ENCODE data around the gene TSR3.
"Not testable (repeated sequence)": the region's sequence is repeated elsewhere in the genome, so short reads cannot be mapped to it uniquely, and the experiment has no call there.

Gene TSR3

DNA sequence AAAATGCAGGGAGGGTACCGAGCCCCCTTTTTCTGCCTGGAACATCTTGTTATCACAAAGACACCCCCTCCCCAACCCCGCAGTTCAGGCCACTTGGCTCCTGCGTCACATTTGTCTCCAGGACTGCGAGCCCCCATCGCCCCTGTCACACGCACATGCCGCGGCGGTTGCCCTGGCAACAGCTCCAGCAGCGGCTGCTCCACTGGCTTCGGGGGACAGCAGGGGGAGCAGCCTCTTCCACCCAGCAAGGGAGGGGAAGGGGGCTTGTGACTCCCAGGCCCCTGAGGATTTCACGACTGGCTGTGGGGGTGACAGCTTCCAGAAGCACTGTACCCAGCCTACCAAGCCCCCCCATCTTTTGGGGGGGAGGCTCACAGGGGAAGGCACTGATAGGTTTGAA lies 15.7 kb downstream of the TSR3 start:
- DNase-seq: no peak

DNA sequence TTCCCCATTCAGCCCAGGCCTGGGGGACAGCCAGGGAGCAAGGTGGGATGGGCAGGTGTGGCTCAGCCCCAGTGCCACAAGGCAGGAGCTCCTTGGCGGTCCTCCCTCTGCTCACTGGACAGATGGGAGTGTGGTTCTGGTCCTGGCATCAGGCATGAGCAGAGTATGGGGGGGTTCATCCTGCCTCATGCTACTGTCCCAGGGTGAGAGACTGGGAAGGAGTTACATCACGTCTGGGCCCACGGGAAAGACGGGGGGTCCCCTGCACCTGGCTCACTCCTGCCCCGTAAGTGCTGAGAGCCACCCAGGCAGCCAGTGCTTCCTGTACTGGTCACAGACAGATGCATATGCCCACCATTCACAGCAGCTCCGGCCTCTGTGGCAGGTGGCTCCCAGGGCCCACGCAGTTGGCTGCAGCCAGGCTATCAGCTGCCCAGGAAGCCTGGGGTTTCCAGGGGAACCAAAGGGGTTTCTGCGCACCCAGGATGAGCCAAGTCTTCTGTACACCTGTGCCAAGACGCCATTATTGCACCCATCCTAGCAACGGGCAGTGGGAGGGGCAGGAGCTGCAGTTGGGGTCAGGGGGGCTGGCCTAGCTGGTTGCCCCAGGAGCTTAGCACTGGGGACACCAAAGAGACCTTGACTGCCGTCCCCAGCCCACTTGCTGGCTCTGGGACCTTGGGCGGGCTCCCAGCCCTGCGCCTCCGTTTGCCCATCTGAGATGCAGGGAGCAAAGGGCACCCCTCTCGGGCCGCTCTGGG lies 16.3 kb downstream of the TSR3 start:
- DNase-seq: no peak

DNA sequence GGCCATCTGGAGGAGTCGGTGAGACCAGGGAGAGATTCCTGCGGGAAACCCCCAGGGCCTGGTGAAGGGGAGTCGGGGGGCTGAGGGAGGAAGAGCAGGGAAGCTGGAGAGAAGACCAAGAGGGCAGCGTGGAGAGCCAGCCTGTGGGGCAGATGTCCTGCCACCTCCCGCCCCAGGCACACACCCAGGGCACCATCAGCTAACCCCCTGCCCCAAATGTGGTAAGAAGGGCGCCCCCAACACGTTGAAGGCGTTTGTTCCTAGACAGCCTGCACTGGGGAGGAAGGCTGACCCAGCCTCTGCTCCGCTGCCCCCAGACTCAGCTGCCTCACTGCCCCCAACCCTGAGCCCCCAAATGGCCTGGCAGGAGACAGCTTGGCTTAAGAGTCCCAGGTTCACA lies 16.9 kb downstream of the TSR3 start:
- DNase-seq: no peak

DNA sequence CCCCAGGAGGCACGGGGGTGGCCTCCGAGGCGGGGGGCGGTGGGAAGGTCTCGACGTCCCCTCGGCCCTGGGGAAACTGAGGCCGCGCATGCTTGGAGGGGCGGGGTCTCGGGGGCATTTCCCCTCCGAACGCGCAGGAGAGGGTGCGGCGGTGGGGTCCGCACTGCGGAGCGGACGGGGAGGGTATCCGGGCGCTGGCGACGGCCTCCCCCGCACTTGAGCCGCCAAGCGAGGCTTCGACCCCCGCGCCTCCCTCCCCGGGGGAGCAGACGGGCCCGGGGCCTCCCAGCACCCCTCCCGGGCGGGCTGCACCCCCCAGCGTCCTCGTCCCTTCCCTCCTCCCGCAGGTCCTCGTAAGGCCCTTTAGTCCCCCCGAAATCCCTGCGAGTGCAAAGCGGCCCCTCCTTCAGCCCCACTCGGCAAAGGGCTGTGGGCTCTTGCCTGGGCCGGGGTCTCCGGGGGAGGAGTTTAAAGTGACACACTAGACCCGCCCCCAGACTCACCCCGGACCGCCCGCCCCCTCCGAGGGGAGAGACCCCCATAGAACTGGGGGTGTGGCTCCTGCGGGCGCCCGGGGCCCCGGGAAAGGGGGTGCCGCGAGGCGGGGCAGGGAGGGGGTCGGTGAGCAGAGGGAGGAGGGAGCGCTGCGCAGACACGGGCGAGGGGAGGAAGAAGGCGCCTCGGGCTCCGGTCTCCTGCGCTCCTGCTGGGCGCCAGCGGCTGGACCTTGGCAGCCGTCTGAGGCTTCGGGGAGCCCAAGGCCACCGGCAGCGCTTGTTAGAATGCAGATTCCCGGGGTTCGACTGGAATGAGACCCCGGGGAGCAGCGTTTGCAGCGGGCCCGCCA lies 17.6 kb downstream of the TSR3 start:
- DNase-seq: no peak

DNA sequence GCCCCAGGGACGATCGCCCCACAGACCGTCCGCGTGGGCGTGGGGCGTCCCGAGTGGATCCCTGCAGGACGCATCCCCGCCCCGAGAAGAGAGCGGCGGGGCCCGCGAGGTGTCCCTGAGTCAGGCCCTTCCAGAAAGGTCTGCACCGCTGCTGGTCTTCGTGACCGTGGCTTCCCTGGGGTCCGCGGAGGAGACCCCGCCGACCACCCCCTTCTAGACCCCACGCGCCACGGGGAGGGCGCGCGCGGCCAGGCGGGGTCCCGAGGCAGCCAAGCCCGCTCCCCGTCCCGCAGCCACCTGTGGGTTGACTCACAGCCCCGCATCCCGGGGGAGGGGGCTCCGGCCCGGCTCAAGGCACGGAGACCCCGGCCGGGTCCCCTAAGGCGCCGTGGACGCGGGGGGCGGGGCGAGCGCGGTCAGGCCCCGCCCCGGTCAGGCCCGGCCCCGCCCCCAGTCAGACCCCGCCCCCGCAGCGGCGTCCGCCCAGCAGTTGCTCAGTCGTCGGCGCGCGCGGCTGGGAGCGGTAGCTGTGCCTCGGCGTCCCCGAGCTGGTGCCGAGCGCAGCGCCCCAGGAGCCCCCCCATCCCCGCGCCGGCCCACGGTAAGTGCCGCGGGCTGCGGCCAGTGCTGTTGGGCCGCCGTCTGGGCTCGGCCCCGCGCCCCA lies 18.4 kb downstream of the TSR3 start, which contains the start of gene BAIAP3:
Gene BAIAP3, plus strand, starts transcription at position 497 of the 664 bp plus-strand sequence. CDS start 4,905 bp downstream, outside the sequence.
- peak; percentile 51 for DNase-seq

DNA sequence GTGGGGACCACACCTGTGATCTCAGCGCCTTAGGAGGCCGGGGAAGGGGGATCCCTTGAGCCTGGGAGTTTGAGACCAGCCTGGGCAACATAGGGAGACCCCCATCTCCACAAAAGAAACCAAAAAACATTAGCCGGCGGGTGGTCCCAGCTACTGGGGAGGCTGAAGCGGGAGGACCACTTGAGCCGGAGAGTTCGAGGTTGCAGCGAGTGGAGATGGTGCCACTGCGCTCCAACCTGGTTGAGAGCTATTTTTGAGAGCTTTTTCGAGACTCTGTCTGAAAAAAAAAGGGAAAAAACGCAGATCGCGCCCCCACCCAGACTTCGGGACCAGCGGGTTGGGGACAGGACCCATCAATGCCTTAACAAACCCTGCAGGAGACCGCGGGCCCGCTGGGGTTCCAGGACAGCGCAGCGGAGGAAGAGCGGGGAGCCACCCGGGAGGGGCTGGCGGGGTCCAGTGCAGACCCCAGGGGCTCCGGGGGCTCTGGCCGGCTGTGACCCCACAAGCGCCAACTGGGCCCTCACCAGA lies 19.0 kb downstream of the TSR3 start:
- DNase-seq: no peak

DNA sequence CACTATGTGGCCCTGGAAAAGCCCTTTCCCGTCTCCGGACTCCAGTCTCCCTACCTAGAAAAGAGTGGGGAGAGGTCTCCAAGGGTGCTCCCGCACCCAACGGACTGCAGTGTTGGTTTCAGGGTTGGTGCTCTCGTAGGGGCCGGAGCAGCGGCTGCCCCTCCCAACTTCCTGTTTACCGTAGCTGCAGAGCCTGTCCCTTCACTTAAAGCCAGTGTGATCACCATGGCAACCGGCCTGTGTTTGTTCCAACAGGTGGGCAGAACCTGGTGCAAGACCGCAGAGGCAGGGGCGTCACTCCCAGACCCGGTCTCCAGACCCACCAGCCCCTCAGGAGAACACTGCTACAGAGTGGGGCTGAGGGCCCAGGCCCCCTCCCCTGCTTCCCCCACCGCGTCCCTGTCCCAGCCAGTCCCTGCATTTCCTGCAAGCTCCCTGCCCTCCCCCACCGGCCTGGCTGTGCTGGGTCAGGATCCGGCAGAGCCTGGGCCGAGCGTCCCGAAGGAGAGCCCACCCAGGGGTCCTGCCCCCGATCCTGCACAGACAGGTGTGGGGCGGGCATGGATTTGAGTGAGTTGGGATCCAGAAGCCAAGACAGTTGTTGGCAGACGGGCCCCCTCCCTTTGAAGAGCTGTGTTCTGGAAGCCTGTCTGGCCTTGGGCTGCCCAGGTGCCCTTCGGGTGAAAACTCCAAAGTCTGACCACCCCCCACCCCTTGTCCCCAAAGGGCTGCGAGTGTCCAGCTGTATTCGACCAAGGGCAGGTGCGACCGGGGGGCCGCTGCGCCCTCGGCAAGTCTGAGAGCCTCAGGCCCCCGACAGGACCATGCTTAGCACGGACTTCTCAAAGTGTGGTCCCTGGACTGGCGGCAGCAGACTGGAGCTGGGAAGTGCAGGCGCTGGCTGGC lies 19.7 kb downstream of the TSR3 start:
- DNase-seq: peak; percentile 74

DNA sequence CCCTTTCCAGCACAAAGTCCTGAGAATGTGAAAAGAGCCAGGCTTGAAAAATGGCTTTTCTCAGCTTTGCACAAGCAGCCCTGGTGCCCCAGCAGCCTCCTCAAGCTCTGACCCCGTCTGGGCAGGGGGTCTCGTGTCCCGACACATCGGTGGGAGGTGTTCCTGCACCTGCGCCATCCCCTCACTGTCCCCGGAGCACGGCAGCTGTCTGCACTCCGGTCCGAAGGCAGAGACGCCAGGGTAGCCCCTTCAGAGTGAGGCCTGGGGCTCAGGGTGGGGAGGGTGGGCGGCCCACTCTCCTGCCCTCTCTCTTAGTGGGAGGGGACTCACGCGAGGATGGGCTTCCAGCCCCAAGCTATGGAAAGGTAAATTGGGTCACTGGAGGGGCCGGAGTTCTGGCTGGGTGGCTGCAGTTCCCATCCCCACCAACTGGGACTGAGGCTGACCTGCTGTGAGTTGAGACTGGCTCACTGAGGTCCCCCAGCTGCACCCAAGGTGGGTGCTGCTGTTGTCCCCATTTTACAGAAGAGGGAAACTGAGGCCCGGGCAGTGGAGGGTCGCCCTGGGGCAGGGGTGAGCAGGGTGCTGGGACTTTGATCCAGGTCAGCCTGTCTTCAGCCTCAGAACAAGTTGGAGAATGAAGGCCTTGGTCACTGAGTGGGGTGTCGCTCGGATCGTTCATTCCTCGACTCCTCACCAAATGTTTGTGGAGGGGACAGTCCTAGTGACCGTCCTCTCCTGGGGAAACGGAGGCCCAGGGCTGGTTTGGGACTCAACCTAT lies 20.6 kb downstream of the TSR3 start:
- DNase-seq: no peak

DNA sequence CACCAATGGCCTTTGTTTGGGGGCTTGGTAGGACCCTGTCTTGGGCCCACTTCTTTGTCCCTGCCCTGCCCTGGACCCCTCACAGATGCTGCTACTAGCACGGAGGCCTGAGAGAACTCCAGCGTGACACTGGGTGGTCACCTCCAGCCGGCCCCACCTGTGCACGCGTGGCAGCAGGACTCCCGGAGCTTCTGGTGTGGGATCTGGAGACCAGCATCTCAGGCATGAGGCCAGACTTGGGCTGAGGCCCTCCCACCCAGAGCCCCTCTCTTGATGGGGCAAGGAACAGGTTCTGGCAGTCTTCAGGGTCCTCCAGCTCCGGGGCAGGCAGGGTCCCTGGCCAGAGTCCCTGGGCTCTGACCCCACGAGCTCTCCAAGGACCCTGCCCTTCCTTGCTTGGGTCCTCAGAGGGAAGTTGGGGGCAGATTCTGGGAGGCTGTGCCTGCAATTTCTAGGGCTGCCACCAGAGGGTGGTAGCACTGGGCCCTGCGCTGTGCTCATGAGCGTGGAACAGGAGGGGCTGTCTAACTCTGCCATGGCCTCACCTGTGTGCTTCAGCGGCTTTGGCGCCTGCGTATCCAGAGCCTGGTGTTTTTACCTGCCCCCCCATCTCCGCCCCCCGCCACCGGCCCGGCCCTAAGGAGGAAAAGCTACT lies 21.3 kb downstream of the TSR3 start:
- DNase-seq: no peak

DNA sequence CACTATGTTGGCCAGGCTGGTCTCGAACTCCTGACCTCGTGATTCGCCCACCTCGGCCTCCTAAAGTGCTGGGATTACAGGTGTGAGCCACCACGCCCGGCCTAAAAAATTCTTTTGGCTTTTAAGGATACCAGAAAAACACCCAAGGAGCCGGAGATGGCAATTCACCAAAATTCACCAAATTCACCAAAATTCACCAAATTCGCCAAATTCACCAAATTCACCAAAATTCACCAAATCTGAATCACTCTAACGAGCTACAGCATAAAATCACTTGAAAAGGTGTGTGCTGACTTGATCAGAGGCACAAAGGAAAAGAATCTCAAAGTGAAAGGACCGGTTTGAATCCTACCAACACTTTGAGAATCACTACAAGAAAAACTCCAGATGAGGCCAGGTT lies 22.7 kb downstream of the TSR3 start:
- not testable (repeated sequence) for DNase-seq

DNA sequence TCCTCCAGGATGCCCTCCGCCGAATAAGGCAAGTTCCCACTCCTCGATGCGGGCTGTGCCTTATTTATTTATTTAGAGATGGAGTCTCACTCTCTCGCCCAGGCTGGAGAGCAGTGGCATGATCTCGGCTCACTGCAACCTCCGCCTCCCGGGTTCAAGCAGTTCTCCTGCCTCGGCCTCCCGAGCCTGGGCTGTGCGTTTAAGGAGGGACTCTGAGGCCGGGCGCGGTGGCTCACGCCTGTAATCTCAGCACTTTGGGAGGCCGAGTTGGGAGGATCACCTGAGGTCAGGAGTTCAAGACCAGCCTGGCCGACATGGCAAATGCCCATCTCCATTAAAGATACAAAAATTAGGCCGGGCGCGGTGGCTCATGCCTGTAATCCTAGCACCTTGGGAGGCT lies 23.5 kb downstream of the TSR3 start:
- DNase-seq: not testable (repeated sequence)

DNA sequence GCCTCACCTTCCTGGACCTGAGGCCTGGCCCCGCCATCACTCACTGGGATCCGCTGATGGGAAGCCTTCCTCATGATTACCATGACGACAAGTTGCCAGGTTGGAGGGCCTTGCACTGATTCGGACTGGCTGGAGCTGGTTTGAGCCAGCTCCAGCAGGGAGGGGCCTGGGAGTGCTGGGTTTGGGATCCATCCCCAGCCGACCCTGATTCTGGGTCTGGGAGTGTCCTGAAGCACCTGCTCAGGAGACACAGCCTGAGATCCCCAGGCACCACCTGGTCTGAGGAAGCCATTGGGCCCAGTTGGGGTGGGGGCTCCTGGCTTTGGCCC lies 24.1 kb downstream of the TSR3 start:
- DNase-seq: no peak

DNA sequence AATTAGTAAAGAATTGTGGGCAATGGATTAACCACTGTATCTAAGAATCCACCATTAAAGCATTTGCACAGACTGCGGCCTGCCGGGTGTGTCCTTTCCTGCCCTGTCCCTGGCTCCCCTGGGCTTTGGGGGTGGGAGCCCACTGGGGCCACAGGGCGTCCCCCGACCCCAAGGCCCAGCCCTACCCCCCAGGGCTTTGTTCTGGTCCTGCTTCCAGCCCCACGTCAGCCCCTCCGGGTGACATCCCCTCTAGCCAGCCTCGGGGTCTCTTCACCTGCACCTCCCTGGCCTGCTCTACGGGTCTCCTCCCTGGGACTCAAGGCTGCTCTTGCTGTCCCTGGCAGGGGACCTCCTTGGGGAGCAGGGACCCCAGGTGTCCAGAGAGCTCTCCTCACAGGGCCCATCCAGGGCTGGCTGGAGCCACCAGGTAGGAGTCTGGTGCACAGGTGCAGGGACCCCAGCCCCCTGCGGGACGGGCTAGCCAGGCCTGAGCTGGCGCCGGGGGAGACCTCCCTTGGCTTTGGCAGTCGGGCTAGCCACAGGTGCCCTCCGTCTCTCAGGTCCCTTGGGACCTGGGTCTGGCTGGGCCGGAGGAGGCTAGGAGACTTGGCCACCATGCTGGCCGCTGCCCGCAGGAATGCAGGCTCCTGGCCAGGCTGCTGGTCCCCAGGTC lies 24.6 kb downstream of the TSR3 start:
- no peak for DNase-seq

DNA sequence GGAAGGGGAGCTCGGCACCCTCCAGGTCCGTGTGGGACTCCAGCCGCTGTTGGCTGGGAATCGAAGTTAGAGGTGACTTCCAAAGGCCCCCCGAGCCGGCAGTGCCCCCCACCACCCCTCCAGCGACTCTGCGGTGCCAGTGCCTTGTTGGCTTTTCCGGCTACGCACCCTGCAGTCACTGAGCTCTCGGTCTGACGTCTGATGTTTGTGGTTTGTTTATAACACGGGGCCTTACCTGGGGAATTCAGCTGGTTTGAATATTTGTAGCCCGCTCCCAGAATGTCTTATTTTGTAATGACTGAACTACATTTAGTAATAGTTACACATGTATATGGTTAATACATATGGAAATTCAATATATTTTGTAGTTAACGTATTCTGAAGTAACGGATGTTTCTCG lies 25.3 kb downstream of the TSR3 start:
- DNase-seq: no peak

DNA sequence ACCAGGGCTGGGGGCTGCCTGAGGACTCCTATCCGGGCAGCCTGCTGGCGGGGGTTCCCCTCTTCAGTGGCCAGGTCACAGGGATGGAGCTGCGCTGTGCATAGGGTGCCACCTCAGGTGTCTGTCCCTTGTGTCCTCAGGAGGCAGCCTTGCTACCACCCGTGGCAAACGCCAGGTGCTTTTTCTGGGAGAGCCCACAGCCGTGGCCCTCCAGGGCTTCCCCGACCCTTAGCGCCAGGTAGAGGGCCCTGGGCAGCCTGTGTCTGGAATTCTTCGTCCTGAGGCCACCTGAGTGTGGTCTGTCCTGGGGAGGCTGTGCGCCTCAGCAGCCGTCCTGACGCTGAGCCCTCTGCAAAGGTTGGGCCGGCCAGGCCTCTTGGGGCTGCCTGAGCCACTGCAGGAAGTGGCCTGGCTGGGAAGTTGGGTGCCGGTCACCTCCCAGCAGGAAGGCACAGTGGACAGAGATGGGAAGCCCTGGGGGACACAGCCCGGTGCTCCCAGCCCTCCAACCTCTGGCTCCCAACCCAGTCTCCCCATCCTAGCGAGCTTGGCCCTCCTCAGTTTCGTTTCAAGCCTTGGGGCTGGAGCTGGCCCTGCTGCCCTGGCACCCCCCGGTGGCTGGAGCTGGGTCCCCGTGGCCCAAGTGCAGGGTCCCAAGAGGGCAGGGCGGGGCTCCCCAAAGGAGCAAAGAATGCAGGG lies 25.9 kb downstream of the TSR3 start:
- no peak for DNase-seq

DNA sequence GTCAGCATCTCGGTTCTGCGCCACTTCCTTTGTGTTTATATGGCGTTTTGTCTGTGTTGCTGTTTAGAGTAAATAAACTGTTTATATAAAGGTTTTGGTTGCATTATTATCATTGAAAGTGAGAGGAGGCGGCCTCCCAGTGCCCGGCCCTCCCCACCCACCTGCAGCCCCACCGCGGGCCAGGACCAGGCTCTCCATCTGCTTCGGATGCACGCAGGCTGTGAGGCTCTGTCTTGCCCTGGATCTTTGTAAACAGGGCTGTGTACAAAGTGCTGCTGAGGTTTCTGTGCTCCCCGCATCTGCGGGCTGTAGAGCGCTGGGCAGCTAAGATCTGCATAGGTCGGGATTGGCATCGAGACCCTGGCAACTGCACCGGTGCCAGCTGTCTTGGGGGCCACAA lies 26.4 kb downstream of the TSR3 start:
- no peak for DNase-seq

DNA sequence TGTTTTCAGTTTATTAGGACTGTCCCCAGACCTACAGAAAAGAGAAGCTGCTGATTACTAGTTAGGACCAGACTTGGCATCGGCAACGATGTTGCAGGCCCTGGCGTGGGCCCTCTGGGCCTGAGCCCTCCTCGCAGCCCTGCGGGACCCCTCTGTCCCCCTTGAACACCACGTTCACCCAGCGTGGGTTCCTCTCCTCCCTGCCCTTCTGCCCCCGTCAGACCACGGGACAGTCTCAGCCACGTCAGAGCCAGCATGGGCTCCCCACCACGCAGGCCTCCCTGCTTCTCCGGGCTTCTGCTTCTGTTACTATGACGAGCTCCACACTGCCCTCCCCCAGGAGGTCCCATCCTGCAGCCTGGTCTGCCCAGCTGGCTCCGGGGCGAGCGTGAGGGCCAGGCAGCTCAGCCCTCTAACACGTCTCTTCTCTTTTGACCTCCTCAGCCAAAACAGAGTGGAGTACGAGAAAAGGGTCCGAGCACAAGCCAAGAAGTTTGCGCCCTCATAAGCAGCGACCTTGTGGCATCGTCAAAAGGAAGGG lies 27.3 kb downstream of the TSR3 start:
- no peak for DNase-seq

DNA sequence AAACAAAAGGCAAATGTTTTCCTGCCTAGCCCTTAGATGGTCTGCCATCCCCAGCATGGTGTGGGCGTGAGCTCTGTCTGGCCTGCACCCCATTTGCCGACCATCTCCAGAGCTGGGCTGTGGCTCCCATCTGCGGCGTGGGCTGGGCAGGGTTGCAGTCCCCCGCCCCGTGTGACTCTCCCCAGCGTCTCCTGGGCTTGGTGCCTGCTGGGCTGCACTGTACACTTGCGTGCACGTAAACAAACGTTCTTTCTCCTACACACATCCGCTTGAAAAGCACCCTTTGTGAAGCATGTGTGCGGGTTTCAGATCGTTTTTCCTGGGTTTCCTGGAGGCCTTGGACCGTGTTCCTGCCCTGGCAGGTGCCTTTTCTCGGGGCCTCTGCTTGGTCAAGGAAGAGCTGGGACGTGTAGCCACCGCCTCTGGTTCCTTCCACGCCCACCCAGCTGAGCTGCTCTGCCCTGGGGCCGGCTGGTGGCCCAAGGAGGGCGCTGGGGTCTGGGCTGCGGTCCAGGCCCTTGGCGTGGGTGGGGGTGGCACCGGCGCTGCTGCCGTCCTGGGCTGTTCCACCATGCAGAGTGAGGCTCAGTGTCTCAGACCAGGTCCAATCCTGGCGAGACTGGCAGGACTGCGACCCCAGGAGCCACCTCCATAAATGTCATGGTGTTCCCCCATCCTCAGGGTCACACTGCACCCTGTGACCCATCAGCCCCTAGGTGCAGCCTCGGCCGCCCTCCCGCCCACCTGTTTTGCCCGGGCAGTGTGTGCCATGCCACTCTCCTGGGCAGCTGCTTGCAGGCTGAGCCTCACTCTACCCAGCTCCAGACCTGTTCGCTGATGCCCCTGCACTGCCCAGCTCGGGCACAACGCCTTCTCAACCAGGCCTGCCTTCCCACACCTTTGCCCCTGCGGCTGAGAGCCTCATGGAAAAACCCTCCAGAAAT lies 28.1 kb downstream of the TSR3 start:
- DNase-seq: no peak

All from CD4-positive, alpha-beta T cell treated with Interleukin-10 for 1 hour (primary cell).